ENCODE measurements around the gene KRTAP22-2.

Gene KRTAP22-2

GRCh38 chr21:30620080-30620479, 29.9 kb upstream of the KRTAP22-2 start:
- Histone ChIP-seq H3K79me2 (ENCODE audit: low read length) (no peaks in the 10 kb centered on the region), H3K4me1 (ENCODE audit: low read length) (peaks cover 36% of the 10 kb centered on the region), H4K20me1 (ENCODE audit: insufficient read depth, low read length) (no peaks in the 10 kb centered on the region), H3K4me3 (ENCODE audit: low read length) (no peak overlapping the region), H3K36me3 (replicated peaks; ENCODE audit: low read depth, low read length) (peaks cover 33% of the 10 kb centered on the region), H3K9me3 (ENCODE audit: insufficient read depth, low read length) (peaks cover 7% of the 10 kb centered on the region; the same call in 1 of the 2 replicates), H3K27me3 (ENCODE audit: low read depth, low read length) (no peaks in the 10 kb centered on the region), H3K4me2 (ENCODE audit: low read length) (peak overlapping the region; percentile 22; the same call in 1 of the 2 replicates), H2AFZ (ENCODE audit: low read depth, low read length) (no peak overlapping the region), H3K27ac (ENCODE audit: low read length) (peak overlapping the region; percentile 81), H3K9ac (ENCODE audit: low read length) (peak overlapping the region; percentile 34; the same call in 1 of the 2 replicates)
- TF ChIP-seq, protein P1, sequence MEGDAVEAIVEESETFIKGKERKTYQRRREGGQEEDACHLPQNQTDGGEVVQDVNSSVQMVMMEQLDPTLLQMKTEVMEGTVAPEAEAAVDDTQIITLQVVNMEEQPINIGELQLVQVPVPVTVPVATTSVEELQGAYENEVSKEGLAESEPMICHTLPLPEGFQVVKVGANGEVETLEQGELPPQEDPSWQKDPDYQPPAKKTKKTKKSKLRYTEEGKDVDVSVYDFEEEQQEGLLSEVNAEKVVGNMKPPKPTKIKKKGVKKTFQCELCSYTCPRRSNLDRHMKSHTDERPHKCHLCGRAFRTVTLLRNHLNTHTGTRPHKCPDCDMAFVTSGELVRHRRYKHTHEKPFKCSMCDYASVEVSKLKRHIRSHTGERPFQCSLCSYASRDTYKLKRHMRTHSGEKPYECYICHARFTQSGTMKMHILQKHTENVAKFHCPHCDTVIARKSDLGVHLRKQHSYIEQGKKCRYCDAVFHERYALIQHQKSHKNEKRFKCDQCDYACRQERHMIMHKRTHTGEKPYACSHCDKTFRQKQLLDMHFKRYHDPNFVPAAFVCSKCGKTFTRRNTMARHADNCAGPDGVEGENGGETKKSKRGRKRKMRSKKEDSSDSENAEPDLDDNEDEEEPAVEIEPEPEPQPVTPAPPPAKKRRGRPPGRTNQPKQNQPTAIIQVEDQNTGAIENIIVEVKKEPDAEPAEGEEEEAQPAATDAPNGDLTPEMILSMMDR (IDR thresholded peaks at IDR 0.05; ENCODE audit: low read depth, low read length): no peak
- TF ChIP-seq EZH2phosphoT487 (IDR thresholded peaks at IDR 0.05; ENCODE audit: low read depth): no peak

GRCh38 chr21:30616125-30616524, 25.9 kb upstream of the KRTAP22-2 start, which contains the start of gene KRTAP20-1:
KRTAP20-1 (plus strand) TSS chr21:30616425; CDS start chr21:30616455, 30 bp downstream.
- no peak for TF ChIP-seq EZH2phosphoT487 (IDR thresholded peaks at IDR 0.05; ENCODE audit: low read depth)
- TF ChIP-seq, protein P1 (IDR thresholded peaks at IDR 0.05; ENCODE audit: low read depth, low read length): no peak

DNA sequence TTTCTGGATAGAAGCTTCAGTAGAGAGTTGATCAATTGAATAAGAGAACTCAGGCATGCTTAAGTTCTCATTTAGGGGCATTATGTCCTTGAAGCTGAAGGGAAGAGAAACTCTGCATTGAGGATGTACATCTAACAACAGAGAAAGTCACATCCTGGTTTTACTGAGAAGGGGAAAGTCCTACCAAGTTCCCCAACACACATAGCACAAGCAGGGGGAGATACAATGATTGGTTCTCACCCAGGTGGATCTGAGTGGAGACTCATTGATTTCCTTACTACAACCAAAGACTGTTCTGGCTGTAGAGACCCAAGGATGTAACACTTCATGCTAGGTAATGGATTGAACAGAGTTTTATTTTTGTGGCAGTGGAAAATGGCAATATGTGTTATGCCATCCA, 25.0 kb upstream of the KRTAP22-2 start:
- H3K79me2 ChIP-seq (ENCODE audit: low read length): no peaks in the 10 kb centered on the region
- peak overlapping the region; percentile 71 for H3K9ac ChIP-seq (ENCODE audit: low read length)
- H3K4me1 ChIP-seq (ENCODE audit: low read length): peaks cover 65% of the 10 kb centered on the region
- peak overlapping the region; percentile 52 for H3K4me2 ChIP-seq (ENCODE audit: low read length)
- no peak for TF ChIP-seq EZH2phosphoT487 (IDR thresholded peaks at IDR 0.05; ENCODE audit: low read depth)
- TF ChIP-seq, protein P1 (IDR thresholded peaks at IDR 0.05; ENCODE audit: low read depth, low read length): no peak
- no peak overlapping the region for H2AFZ ChIP-seq (ENCODE audit: low read depth, low read length)
- H3K27me3 ChIP-seq (ENCODE audit: low read depth, low read length): no peaks in the 10 kb centered on the region
- peak overlapping the region; percentile 33; the same call in 1 of the 2 replicates for H3K4me3 ChIP-seq (ENCODE audit: low read length)
- H3K9me3 ChIP-seq (ENCODE audit: insufficient read depth, low read length): peaks cover 26% of the 10 kb centered on the region
- peak overlapping the region; percentile 96 for H3K27ac ChIP-seq (ENCODE audit: low read length)
- H4K20me1 ChIP-seq (ENCODE audit: insufficient read depth, low read length): no peaks in the 10 kb centered on the region
- H3K36me3 ChIP-seq (replicated peaks; ENCODE audit: low read depth, low read length): peaks cover 50% of the 10 kb centered on the region

More at GRCh38 chr21:30616125-30616524, 25.9 kb upstream of the KRTAP22-2 start, which contains the start of gene KRTAP20-1:
- peak within 1 kb of the TSS; percentile 52 for H3K4me2 ChIP-seq (ENCODE audit: low read length)
- peak within 1 kb of the TSS; percentile 96 for H3K27ac ChIP-seq (ENCODE audit: low read length)
- no peaks in the 10 kb centered on the region for H3K79me2 ChIP-seq (ENCODE audit: low read length)
- H2AFZ ChIP-seq (ENCODE audit: low read depth, low read length): no peak within 1 kb of the TSS
- peak within 1 kb of the TSS; percentile 71 for H3K9ac ChIP-seq (ENCODE audit: low read length)
- peaks cover 24% of the 10 kb centered on the region for H3K9me3 ChIP-seq (ENCODE audit: insufficient read depth, low read length)
- H3K27me3 ChIP-seq (ENCODE audit: low read depth, low read length): no peaks in the 10 kb centered on the region
- peaks cover 54% of the 10 kb centered on the region for H3K36me3 ChIP-seq (replicated peaks; ENCODE audit: low read depth, low read length)
- H4K20me1 ChIP-seq (ENCODE audit: insufficient read depth, low read length): no peaks in the 10 kb centered on the region
- peak within 1 kb of the TSS; percentile 33; the same call in 1 of the 2 replicates for H3K4me3 ChIP-seq (ENCODE audit: low read length)
- peaks cover 71% of the 10 kb centered on the region for H3K4me1 ChIP-seq (ENCODE audit: low read length)

DNA sequence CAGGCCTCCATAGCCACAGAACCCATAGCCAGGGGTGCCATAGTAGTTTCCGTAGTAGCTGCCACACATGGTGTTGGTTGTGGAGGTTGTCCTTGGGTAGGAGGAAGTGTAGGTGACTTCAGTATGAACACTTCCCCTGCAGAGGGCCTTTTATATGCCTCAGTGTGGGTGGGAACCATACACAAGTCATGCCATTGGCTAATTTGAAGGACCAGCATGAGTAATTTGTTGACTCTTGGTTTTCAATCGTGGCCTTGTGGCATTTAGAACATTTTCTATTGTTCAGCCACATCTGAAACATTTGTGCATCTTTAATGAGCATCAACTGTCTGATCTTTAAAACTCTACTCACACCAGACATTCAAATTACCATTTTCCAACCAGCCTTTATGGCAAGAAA, 23.6 kb upstream of the KRTAP22-2 start, which contains the start of gene KRTAP6-1:
Gene KRTAP6-1, minus strand, starts transcription at position 95 of the 400 bp plus-strand sequence. Its CDS starts 26 bp downstream, at position 69.
- no peak for TF ChIP-seq EZH2phosphoT487 (IDR thresholded peaks at IDR 0.05; ENCODE audit: low read depth)
- TF ChIP-seq, protein P1 (IDR thresholded peaks at IDR 0.05; ENCODE audit: low read depth, low read length): no peak

More for the DNA sequence above, 23.6 kb upstream of the KRTAP22-2 start, which contains the start of gene KRTAP6-1:
- Histone ChIP-seq H3K27me3 (ENCODE audit: low read depth, low read length) (no peaks in the 10 kb centered on the region), H3K27ac (ENCODE audit: low read length) (peak within 1 kb of the TSS; percentile 96), H3K36me3 (replicated peaks; ENCODE audit: low read depth, low read length) (peaks cover 40% of the 10 kb centered on the region), H3K4me2 (ENCODE audit: low read length) (peak within 1 kb of the TSS; percentile 31), H3K9ac (ENCODE audit: low read length) (peak within 1 kb of the TSS; percentile 52; the same call in 1 of the 2 replicates), H4K20me1 (ENCODE audit: insufficient read depth, low read length) (no peaks in the 10 kb centered on the region), H3K9me3 (ENCODE audit: insufficient read depth, low read length) (peaks cover 22% of the 10 kb centered on the region), H2AFZ (ENCODE audit: low read depth, low read length) (peak within 1 kb of the TSS; percentile 7; the same call in 1 of the 2 replicates), H3K79me2 (ENCODE audit: low read length) (no peaks in the 10 kb centered on the region), H3K4me3 (ENCODE audit: low read length) (no peak within 1 kb of the TSS), H3K4me1 (ENCODE audit: low read length) (peaks cover 57% of the 10 kb centered on the region)

All from OCI-LY3 (cell line).